Measurements from ENCODE around the gene FHDC1. TPM values are rescaled to one million over a fixed set of nuclear protein-coding genes. Genes with fewer than 3 reads are reported as not detected.

Gene FHDC1
- total and polyA plus RNA-seq, 5 donors from 2014 or later, result 0.20 TPM; not detected in 4

DNA sequence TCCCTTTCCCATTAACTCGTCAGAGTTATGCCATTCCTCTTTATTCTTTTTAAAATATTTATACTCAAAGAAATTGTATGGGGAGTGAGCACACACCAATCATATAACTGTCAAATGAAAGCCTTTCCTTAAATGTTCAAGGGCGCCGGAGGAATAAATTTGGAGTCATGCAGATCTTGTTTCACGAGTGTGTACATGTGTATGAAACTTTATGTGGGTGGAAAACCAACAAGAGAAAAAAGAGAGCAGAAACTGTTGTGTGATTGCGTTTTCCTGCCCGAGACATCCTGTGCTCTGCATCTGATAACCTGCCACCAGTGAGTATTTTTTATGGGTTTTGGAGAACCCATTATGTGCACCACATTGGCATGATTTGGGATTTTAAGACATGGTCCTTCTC, 88.3 kb downstream of the FHDC1 start:
- H3K4me1 Mint-ChIP-seq, result no peaks in the 10 kb centered on the region
- peaks cover 6% of the 10 kb centered on the region for H3K36me3 Mint-ChIP-seq
- H3K9me3 Mint-ChIP-seq, result peaks cover 0 to 10% (median 6%) of the 10 kb centered on the region in 7 donors
- no peak overlapping the region for H3K4me3 Mint-ChIP-seq
- peaks cover 5% of the 10 kb centered on the region for H3K27me3 Mint-ChIP-seq
- no peaks in the 10 kb centered on the region for H3K4me1 ChIP-seq (ENCODE audit: control insufficient read depth, insufficient read depth, low read length, poor library complexity, severe bottlenecking)
- DNase-seq, result no peak
- H3K36me3 ChIP-seq (ENCODE audit: control insufficient read depth, insufficient read depth, low read length), result no peaks in the 10 kb centered on the region
- H3K9me3 ChIP-seq (ENCODE audit: control insufficient read depth in 2 of 2, low read length in 2 of 2), result peaks cover 10 to 18% of the 10 kb centered on the region in 2 experiments
- peak overlapping the region in 1 of 3 donors; percentile 16 for H3K27ac Mint-ChIP-seq
- H3K4me3 ChIP-seq (ENCODE audit: low read depth, low read length), result no peak overlapping the region
- no peak for ATAC-seq (ENCODE audit: low read depth in 2 of 2)
- no peaks in the 10 kb centered on the region for H3K27me3 ChIP-seq (ENCODE audit: control insufficient read depth, insufficient read depth, low read length)
- H3K27ac ChIP-seq (ENCODE audit: insufficient read depth, low read length, poor library complexity, severe bottlenecking), result no peak overlapping the region

GRCh38 chr4:153025406-153025805, 89.3 kb downstream of the FHDC1 start:
- H3K27ac ChIP-seq (ENCODE audit: insufficient read depth, low read length, poor library complexity, severe bottlenecking), result no peak overlapping the region
- DNase-seq (no peak), ATAC-seq (ENCODE audit: low read depth in 2 of 2) (no peak)
- no peaks in the 10 kb centered on the region for H3K4me1 Mint-ChIP-seq
- peaks cover 10% of the 10 kb centered on the region for H3K27me3 Mint-ChIP-seq
- H3K4me3 ChIP-seq (ENCODE audit: low read depth, low read length), result no peak overlapping the region
- H3K27ac Mint-ChIP-seq, result peak overlapping the region in 1 of 3 donors; percentile 16
- peaks cover 3% of the 10 kb centered on the region for H3K27me3 ChIP-seq (ENCODE audit: control insufficient read depth, insufficient read depth, low read length)
- no peaks in the 10 kb centered on the region for H3K4me1 ChIP-seq (ENCODE audit: control insufficient read depth, insufficient read depth, low read length, poor library complexity, severe bottlenecking)
- H3K9me3 ChIP-seq (ENCODE audit: control insufficient read depth in 2 of 2, low read length in 2 of 2), result peaks cover 12 to 24% of the 10 kb centered on the region in 2 experiments
- peaks cover 0 to 18% (median 6%) of the 10 kb centered on the region in 7 donors for H3K9me3 Mint-ChIP-seq
- peaks cover 6% of the 10 kb centered on the region for H3K36me3 Mint-ChIP-seq
- H3K4me3 Mint-ChIP-seq, result no peak overlapping the region
- H3K36me3 ChIP-seq (ENCODE audit: control insufficient read depth, insufficient read depth, low read length), result no peaks in the 10 kb centered on the region

GRCh38 chr4:153026591-153027346, 90.6 kb downstream of the FHDC1 start:
- peaks cover 15 to 24% of the 10 kb centered on the region in 2 experiments for H3K9me3 ChIP-seq (ENCODE audit: control insufficient read depth in 2 of 2, low read length in 2 of 2)
- H3K4me3 Mint-ChIP-seq, result no peak overlapping the region

GRCh38 chr4:153027866-153028265, 91.7 kb downstream of the FHDC1 start:
- no peak for ATAC-seq (ENCODE audit: low read depth in 2 of 2)
- Mint-ChIP-seq H3K27ac (no peak overlapping the region), H3K4me1 (no peaks in the 10 kb centered on the region), H3K9me3 (peaks cover 0 to 20% (median 6%) of the 10 kb centered on the region in 7 donors), H3K27me3 (peaks cover 11% of the 10 kb centered on the region), H3K4me3 (no peak overlapping the region), H3K36me3 (peaks cover 6% of the 10 kb centered on the region)
- H3K4me1 ChIP-seq (ENCODE audit: control insufficient read depth, insufficient read depth, low read length, poor library complexity, severe bottlenecking), result no peaks in the 10 kb centered on the region
- peaks cover 15 to 24% of the 10 kb centered on the region in 2 experiments for H3K9me3 ChIP-seq (ENCODE audit: control insufficient read depth in 2 of 2, low read length in 2 of 2)
- no peaks in the 10 kb centered on the region for H3K36me3 ChIP-seq (ENCODE audit: control insufficient read depth, insufficient read depth, low read length)
- no peak for DNase-seq
- H3K4me3 ChIP-seq (ENCODE audit: low read depth, low read length), result no peak overlapping the region
- H3K27me3 ChIP-seq (ENCODE audit: control insufficient read depth, insufficient read depth, low read length), result peaks cover 3% of the 10 kb centered on the region
- no peak overlapping the region for H3K27ac ChIP-seq (ENCODE audit: insufficient read depth, low read length, poor library complexity, severe bottlenecking)

More at GRCh38 chr4:153026591-153027346, 90.6 kb downstream of the FHDC1 start:
- H3K36me3 ChIP-seq (ENCODE audit: control insufficient read depth, insufficient read depth, low read length), result no peaks in the 10 kb centered on the region
- no peaks in the 10 kb centered on the region for H3K4me1 ChIP-seq (ENCODE audit: control insufficient read depth, insufficient read depth, low read length, poor library complexity, severe bottlenecking)
- Mint-ChIP-seq H3K4me1 (no peaks in the 10 kb centered on the region), H3K36me3 (peaks cover 6% of the 10 kb centered on the region), H3K27ac (no peak overlapping the region), H3K9me3 (peaks cover 0 to 20% (median 6%) of the 10 kb centered on the region in 7 donors), H3K27me3 (peaks cover 11% of the 10 kb centered on the region)
- DNase-seq, result no peak
- no peak overlapping the region for H3K4me3 ChIP-seq (ENCODE audit: low read depth, low read length)
- no peak for ATAC-seq (ENCODE audit: low read depth in 2 of 2)
- peaks cover 3% of the 10 kb centered on the region for H3K27me3 ChIP-seq (ENCODE audit: control insufficient read depth, insufficient read depth, low read length)
- H3K27ac ChIP-seq (ENCODE audit: insufficient read depth, low read length, poor library complexity, severe bottlenecking), result no peak overlapping the region

DNA sequence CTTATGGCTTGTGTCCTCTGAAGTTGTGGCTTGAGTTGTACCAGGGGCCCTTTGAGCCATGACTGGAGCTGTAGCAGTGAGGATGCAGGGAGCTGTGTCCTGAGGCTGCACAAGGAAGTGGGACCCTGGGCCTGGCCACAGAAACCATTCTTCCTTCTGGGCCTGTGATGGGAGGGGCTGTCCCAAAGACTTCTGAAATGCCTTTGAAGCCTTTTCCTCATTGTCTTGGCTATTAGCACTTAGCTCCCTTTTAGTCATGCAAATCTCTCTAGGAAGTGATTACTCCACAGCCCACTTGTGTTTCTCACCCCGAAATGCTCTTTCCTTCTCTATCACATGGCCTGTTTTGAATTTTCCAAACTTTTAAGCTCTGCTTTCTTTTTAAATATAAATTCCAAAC, 92.4 kb downstream of the FHDC1 start:
- no peak overlapping the region for H3K27ac Mint-ChIP-seq
- Histone ChIP-seq H3K4me1 (ENCODE audit: control insufficient read depth, insufficient read depth, low read length, poor library complexity, severe bottlenecking) (no peaks in the 10 kb centered on the region), H3K27ac (ENCODE audit: insufficient read depth, low read length, poor library complexity, severe bottlenecking) (no peak overlapping the region), H3K27me3 (ENCODE audit: control insufficient read depth, insufficient read depth, low read length) (peaks cover 3% of the 10 kb centered on the region), H3K4me3 (ENCODE audit: low read depth, low read length) (no peak overlapping the region), H3K36me3 (ENCODE audit: control insufficient read depth, insufficient read depth, low read length) (no peaks in the 10 kb centered on the region), H3K9me3 (ENCODE audit: control insufficient read depth in 2 of 2, low read length in 2 of 2) (peaks cover 15 to 24% of the 10 kb centered on the region in 2 experiments)
- peaks cover 6% of the 10 kb centered on the region for H3K36me3 Mint-ChIP-seq
- DNase-seq (no peak), ATAC-seq (ENCODE audit: low read depth in 2 of 2) (no peak)
- H3K9me3 Mint-ChIP-seq, result peaks cover 0 to 20% (median 6%) of the 10 kb centered on the region in 7 donors
- peaks cover 15% of the 10 kb centered on the region for H3K27me3 Mint-ChIP-seq
- H3K4me1 Mint-ChIP-seq, result no peaks in the 10 kb centered on the region
- no peak overlapping the region for H3K4me3 Mint-ChIP-seq

Other genes with a start within 250 kb of the FHDC1 start
- gene TIGD4, start 156.6 kb upstream of the FHDC1 start, total RNA-seq, result 0.25 TPM
- gene TIGD4, start 156.6 kb upstream of the FHDC1 start, polyA plus RNA-seq, result under 1 TPM in 1 of 4 donors, not detected in 3; 0.18 TPM
- 7.5 TPM for gene ARFIP1, start 156.4 kb upstream of the FHDC1 start, total RNA-seq
- gene ARFIP1, start 156.4 kb upstream of the FHDC1 start, polyA plus RNA-seq, result 10 to 100 TPM; 17.2 to 24.2 (median 20.2) TPM

Data from CD4-positive, CD25-positive, alpha-beta regulatory T cell (primary cell).